GM19035 (cell line): ENCODE results near the gene SYDE2.
"Not testable (repeated sequence)": the region's sequence is repeated elsewhere in the genome, so short reads cannot be mapped to it uniquely, and the experiment has no call there.

ENCODE experiments used
- ATAC-seq: cut with Tn5 transposase; IDR thresholded peaks from one replicate; pipeline ENCODE4 v1.9.1; 2021; ENCODE audit not compliant: unreplicated experiment

The SYDE2 gene, protein sequence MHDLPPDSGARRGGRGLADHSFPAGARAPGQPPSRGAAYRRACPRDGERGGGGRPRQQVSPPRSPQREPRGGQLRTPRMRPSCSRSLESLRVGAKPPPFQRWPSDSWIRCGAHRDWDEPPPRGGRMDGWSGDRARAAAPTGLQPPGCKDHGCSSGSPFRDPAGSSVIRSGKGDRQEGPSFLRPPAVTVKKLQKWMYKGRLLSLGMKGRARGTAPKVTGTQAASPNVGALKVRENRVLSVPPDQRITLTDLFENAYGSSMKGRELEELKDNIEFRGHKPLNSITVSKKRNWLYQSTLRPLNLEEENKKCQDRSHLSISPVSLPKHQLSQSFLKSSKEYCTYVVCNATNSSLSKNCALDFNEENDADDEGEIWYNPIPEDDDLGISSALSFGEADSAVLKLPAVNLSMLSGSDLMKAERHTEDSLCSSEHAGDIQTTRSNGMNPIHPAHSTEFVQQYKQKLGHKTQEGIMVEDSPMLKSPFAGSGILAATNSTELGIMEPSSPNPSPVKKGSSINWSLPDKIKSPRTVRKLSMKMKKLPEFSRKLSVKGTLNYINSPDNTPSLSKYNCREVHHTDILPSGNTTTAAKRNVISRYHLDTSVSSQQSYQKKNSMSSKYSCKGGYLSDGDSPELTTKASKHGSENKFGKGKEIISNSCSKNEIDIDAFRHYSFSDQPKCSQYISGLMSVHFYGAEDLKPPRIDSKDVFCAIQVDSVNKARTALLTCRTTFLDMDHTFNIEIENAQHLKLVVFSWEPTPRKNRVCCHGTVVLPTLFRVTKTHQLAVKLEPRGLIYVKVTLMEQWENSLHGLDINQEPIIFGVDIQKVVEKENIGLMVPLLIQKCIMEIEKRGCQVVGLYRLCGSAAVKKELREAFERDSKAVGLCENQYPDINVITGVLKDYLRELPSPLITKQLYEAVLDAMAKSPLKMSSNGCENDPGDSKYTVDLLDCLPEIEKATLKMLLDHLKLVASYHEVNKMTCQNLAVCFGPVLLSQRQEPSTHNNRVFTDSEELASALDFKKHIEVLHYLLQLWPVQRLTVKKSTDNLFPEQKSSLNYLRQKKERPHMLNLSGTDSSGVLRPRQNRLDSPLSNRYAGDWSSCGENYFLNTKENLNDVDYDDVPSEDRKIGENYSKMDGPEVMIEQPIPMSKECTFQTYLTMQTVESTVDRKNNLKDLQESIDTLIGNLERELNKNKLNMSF

DNA sequence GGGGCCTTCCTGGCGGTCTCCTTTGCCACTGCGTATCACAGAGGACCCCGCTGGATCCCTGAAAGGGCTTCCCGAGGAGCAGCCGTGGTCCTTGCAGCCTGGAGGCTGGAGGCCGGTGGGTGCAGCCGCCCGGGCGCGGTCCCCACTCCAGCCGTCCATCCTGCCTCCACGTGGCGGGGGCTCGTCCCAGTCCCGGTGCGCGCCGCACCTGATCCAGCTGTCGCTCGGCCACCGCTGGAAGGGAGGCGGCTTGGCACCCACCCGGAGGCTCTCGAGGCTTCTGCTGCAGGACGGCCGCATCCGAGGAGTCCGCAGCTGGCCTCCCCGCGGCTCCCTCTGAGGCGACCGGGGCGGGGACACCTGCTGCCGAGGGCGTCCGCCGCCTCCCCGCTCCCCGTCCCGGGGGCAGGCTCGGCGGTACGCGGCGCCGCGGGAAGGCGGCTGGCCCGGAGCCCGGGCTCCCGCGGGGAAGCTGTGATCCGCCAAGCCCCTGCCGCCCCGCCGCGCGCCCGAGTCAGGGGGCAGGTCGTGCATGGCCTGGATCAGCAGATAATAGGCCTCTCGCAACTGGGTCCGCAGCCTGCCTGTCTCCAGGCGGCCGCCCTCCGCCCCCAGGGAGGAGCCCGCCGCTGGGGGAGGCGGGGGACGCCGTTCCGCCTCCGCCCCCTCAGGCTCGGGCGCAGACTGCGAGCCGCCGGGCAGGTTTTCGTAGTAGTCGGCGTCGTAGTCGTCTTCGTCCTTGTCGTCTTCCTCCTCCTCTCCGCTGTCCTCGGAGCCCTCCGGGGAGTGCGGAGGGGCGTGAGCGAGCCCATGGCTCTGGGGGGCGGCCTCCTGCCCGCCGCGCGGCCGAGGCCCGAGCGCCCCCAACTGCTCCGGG, at the start of gene SYDE2:
Gene SYDE2, minus strand, starts transcription at position 554 of the 877 bp plus-strand sequence. Its CDS starts 20 bp downstream, at position 534.
- peak; percentile 70 for ATAC-seq

DNA sequence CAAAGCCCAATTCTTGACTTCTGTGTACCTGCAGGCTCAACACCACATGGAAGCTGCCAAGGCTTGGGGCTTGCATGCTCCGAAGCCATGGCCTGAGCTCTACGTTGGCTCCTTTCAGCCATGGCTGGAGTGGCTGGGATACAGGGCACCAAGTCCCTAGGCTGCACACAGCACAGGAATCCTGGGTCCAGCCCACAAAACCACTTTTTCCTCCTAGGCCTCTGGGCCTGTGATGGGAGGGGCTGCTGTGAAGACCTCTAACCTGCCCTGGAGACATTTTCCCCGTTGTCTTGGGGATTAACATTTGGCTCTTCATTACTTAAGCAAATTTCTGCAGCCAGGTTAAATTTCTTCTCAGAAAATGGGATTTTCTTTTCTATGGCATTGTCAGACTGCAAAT, 48.2 kb upstream of the SYDE2 start:
- ATAC-seq, result not testable (repeated sequence)

DNA sequence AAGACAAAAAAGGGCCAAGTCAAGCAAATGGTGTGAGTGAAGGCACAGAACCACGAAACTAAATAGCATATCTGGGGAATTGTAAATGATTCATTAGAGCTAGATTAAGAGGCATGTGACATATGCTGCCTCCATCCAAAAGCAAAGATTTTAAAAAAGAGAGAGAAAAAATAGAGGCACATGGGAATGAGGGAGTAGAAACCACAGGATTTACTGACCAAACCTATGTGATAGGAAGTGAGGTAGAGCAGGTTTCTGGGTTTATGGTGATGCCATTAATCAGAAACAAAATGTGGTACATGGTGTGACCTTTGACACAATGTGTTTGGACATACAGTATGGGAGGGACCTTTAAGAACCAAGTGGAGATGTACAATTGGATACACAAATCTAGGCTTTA, 45.1 kb upstream of the SYDE2 start:
- ATAC-seq, result no peak

DNA sequence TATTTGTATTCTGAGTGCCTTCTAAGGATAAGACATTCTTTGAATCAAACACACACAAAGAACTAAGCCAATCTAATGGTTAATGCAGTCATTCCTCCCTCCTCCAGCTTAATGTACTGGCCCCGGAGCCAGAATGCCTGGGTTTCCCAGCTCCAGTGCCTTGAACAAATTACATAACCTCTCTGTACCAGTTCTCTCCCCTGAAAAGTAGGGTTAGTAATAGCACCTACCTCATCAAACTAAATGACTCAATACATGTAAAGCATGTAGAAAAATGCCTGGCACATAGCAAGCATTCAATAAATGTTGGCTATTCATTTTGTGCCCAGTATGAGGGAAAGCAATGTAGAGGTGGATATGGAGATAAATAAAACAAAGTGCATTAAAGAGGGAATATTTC, 44.6 kb upstream of the SYDE2 start:
- no peak for ATAC-seq

DNA sequence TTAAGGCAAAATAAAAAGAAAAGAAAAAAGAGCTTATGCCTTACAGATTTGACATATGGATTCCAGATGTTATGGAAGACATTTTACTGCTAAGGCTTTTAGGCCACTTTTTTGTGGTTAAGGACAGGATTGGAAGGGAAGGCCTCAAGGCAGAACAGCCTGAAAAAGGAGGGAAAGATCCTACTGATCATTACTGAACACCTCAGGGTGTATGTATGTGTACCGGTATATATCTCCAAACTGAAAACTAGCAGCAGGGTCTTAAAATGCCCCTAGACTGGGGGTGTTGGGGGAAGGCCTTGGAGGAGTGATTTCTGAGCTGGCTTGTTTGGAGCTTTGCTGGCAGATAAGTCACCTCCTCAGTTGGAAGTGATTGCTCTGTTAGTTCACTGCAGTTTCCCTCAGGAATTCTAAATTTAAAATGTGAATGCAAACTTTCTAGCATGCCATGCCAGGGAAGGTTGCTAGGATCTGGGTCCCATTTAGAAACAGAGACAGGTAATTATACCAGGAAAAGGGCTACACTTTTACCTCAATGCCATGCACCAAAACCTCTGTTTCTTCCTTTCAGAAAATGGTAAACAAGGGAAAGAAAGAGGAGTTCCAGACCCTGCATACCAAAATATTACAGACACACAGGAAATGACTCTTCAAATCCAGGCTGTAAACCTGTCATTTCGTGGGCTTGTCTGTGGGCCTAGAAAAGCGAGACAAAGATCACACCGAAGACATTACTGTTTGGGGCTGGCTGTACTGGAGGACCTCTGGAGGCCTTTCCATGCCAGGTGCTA, 43.6 kb upstream of the SYDE2 start:
- no peak for ATAC-seq

DNA sequence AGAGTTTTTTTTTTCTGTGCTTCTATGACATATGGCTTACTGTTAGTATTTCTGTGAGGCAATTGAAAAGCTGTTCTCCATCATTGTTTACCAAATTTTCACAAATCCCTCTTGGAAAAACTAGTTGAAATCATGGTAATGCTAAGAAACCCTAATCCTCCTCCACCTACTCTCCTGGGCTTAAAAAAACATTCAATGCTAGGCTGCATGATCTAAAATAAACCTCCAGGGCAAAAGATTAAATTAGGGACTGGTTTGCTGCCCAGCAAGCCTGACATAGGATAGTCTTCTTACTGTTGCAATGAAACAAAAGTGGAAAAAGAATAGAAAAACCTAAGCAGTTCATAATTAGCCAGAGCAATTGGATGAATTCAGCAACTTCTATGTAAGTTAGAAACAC, 42.6 kb upstream of the SYDE2 start:
- no peak for ATAC-seq

DNA sequence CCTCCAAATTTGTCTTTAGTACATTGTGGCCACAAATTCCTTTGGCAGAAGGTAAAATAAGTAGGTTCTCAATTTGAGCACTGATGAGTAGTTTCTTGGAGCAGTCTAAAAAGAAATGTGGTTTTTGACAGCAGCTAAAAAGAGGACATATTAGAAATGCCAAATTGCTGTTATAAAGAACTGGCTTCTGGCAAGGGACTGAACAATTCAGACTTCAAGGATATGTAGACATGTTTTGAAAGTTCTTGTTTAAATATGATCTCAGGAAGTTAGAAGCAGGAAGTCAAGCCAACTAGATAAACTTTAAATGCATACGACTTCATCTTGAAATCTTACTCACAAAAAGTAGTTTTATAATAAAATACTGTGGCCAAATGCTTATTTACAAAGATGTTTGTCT, 39.8 kb upstream of the SYDE2 start:
- ATAC-seq, result no peak

DNA sequence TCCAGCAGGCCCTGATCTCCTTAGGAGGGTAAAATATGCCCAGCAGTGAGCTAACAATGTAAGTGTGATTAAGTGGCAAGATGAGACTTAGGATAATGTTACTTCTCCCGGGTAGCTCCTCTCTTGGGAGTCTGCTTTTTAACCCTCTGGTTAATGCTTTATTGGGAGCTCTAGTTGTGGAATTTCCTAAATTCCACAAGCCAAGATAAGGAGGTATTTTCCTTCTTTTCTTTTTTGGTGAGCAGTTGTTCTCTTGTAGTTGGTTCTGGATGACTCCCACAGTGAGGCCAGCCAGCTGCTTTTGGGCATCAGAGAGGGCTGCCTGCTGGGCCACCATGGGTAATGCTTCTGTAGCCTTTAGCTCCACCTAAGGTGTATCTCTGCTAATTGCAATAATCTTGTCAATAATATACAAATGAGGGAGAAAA, 39.4 kb upstream of the SYDE2 start:
- ATAC-seq, result no peak

DNA sequence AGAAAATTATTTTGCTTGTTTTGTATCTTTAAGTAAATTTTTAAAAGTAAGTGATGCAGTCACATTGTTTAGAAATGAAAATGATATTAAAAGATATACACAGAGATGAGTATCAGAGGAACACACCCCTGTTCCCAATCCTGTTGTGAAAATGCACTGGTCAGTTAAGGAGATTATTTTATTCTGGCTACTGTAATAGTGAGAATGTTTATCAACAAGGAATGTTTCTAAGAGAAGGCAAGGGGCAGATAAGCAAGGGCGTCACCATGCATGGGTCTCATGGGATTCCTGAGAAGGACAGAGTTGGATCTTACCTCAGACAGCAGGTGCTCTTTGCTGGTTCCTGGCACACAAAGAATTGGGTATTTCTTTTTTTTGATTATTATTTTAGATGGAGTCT, 36.8 kb upstream of the SYDE2 start:
- ATAC-seq, result no peak

DNA sequence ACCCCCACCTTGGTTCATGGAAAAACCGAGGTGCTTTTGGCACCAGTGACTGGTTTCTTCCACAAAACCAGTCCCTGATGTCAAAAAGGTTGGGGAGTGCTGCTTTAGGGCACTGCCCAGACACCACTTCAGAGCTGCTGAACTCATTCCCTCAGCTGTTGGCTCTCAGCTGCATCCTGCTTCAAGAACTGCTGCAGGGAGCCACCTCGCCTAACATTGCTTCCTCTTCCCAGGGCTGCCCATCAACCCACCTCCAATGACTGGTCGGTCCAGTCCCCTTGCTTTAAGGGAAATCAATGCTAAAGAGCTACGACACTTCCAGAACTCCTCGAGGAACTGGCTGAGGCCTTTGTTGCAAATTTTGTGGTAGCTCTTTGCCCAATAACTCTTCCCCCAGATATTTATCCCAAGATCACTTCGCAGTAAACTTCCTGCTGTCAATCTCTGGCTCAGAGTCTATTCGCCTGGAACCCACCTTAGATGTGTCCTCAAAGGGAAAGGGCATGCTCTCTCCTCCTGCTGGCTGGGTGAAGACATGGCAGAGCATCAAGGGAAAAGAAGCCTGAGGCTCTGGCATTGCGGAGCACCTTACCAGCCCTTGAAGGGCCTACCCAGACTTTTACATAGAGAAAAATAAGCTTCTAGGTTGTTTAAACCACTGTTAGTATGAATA, 29.6 kb upstream of the SYDE2 start:
- ATAC-seq, result no peak

DNA sequence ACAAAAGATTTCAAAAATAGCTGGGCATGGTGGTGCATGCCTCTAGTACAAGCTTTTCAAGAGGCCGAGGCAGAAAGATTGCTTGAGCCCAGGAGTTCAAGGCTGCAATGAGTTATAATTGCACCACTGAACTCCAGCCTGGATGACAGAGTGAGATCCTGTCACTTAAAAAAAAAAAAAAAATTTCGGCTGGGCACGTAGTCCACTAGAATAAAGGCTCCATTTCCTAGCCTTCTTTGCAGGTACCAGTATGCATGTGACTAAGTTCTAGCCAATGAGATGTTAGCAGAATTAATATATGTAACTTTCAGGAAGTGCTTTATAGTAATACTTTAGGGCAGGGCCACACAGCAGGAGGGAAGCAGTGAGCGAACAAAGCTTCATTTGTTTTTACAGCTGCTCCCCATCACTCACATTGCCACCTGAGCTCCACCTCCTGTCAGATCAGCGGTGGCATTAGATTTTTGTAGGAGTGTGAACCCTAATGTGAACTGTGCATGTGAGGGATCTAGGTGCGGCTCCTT, 28.8 kb upstream of the SYDE2 start:
- no peak for ATAC-seq

DNA sequence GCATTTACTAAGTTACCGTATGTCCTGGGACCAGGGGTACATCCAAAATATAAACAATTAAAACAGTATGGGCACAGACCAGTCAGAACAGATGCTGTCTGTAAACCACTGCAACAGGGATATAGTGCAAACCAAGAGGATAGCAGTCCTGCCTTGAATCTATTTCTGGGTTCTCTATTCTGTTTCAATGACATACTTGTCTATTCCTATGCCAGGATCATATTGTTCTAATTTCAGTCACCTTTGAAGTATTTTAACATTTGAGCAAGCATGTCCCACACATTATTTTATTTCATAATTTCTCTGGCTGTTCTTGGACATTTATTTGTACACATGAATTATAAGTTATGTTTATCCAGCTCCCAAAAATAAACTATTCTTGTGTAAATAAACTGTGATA, 28.2 kb upstream of the SYDE2 start:
- ATAC-seq, result no peak

DNA sequence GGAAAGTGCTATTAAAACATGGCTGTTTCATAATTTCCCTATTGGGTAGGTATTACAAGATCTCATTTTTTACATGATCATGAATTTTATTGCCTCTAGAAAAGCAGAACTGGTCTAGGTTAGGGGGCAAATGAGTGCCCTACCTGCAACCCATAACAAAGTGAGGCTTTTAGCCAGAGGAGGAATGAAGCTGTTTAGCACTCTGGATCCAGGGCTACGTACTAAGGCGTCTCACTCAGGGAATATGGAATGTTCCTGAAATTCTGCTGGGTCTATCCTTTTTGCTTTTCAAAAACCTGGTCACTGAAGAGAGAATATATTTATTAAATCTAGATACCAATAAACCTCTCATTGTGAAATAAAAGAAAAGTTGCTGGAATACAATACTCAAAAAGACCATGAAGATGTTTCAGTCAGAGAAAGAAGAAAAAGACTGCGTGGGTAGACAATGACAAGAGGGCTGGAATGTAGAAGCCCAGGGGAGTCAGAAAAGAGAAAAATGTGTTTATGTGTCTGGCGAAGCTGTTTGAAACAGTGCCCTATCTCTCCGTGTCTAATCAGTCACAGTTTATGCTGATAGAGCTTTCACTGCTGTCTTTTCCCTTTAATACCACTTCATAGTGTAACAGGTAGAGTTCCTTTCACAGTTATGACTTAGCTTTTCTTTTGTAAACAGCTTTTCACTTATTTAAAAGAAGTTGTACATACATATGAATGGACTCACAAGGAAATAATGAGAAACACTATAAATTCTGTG, 25.0 kb upstream of the SYDE2 start:
- ATAC-seq, result no peak

DNA sequence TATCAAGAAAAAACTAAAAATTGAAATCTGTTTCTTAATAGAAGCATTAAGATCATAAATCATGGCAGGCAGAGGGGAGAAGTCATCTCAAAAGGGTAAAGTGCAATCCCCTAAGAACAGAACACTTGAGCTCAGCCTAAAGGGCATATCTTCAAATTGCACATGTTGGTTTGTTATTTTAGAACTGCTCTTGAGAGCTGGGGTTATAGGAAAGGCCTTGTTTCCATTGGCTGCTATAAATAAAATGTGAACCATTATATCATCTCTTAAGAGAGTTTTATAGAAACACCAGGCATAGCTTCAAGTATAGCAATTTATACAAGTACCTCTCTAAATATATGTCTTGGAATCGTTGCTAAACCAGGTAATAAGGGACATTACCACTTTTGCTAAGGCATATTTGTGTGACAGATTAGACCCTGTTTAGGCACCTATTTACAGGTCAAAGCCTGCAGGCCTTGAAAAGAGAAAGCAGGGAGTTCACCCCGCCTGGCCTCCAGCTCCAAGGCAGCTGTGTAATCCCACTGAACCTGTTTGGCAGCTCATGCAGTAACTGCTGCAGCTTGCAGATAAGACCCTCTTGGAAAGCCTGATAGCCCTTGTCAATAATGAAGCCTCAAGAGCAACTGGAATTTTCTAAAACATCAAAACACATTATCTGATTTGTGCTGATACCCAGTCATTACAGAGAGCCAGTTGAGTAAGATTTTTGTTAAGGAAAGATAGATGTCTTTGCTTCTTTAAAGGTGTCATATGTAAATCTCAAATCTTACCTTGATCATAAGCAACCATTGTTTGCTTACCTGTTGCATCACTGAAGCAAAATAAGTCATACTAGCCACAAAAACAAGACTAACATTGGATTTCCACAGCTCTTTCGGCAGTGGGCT, 24.2 kb upstream of the SYDE2 start:
- ATAC-seq, result no peak

DNA sequence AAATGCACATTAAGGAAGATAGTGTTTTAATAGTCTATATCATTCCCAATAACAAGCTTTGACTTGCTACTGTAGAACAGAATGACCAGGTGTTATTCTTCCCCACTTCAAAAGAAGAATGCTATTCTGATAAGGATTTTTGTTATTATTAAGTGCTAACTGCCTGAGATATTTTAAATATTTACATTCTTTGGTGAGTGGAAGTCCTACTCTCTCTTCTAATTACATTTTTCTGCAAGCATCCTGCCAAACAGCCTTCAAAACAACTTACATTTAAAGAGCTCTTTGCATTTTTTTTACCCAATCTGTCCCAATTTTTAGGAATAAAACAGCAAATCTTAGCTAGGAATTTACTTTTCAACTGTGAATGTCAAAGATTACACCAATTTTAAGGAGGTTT, 23.5 kb upstream of the SYDE2 start:
- no peak for ATAC-seq

DNA sequence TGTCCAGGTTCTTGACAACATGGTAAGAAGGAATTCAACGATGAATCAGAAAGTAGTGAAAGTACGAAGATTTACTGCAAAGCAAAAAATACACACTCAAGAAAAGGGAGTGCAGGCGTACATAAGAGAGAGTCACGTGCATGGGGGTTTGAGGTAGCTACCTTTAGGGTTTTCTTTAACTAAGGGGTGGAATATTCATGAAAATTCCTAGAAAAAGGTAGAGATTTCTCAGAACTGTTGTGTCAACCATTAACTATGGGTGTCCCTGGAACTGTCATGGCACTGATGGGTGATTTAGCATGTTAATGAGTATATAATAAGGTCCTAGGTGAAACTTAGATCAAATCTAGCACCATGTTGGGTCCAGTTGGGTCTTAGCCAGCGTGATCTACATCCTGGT, 22.5 kb upstream of the SYDE2 start:
- no peak for ATAC-seq

DNA sequence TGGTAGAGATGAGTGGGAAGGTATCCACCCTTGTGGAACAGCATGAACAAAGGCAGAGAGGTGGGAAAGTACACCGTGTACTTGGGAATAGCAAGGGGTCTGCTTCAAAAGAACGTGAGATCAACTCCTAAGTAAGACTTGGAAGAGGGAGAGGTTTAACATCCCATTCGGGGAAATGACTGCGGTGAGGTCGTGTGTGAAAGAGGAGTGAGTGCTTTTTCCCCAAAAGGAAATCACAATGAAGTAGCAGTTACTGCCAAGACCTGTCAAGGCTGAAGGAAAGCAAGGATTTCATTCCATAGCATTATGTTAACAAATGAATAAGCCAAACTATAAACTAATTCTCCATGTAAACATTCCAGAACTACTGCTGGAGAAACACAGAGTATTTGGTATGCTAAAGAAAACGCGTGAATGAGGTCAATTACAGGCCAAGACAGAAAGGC, 20.0 kb upstream of the SYDE2 start:
- no peak for ATAC-seq
